T47D (cell line): ENCODE data around the gene MAD1L1.

Experiments used
- DNase-seq, 2 experiments: peaks; one replicate each; pipeline versions ENCODE4 v3.0.0 to v3.0.0-alpha.2; 2011 to 2012; ENCODE audit warnings: low read depth in 1 of 2, low spot score in 1 of 2
- JUND ChIP-seq: IDR thresholded peaks from 2 replicates; pipeline ENCODE4 v1.6.1; 2012; ENCODE audit warnings: low read depth
- in situ Hi-C: cut with HindIII; loops from 2 replicates; pipeline ENCODE4 v1.10.0; 2016; ENCODE audit warnings: low sequenced_read_pairs, low pct_unique_long_range_greater_than_20kb

MAD1L1 gene

GRCh38 chr7:2005786-2006185, 227.0 kb downstream of the MAD1L1 start:
- DNase-seq: no peak
- in situ Hi-C loops: no loop called here
- TF ChIP-seq JUND: no peak

- in situ Hi-C loops: no loop called here
- no peak for TF ChIP-seq JUND
- DNase-seq: no peak
These were observed 227.7 kb downstream of the MAD1L1 start for GRCh38 chr7:2004841-2005725.

GRCh38 chr7:2003931-2004812, 228.6 kb downstream of the MAD1L1 start:
- in situ Hi-C loops: no loop called here
- DNase-seq: no peak
- TF ChIP-seq JUND: no peak

- DNase-seq: no peak
- in situ Hi-C loops: no loop called here
- no peak for TF ChIP-seq JUND
These were observed 229.3 kb downstream of the MAD1L1 start for GRCh38 chr7:2003451-2003930.

- TF ChIP-seq JUND: no peak
- no peak for DNase-seq
These were observed 229.9 kb downstream of the MAD1L1 start for GRCh38 chr7:2002561-2003450.

GRCh38 chr7:2001601-2002442, 230.9 kb downstream of the MAD1L1 start:
- in situ Hi-C loops: no loop called here
- no peak for DNase-seq

More at GRCh38 chr7:2002561-2003450, 229.9 kb downstream of the MAD1L1 start:
- in situ Hi-C loops: no loop called here

GRCh38 chr7:2000746-2001321, 231.9 kb downstream of the MAD1L1 start:
- no peak for TF ChIP-seq JUND
- DNase-seq: no peak
- in situ Hi-C loops: no loop called here

More at GRCh38 chr7:2001601-2002442, 230.9 kb downstream of the MAD1L1 start:
- TF ChIP-seq JUND: no peak

- TF ChIP-seq JUND: no peak
- no peak for DNase-seq
- in situ Hi-C loops: no loop called here
These were observed 232.5 kb downstream of the MAD1L1 start for GRCh38 chr7:2000153-2000687.

GRCh38 chr7:1999278-1999984, 233.3 kb downstream of the MAD1L1 start:
- TF ChIP-seq JUND: no peak
- DNase-seq: no peak
- in situ Hi-C loops: no loop called here

GRCh38 chr7:1998146-1998545, 234.6 kb downstream of the MAD1L1 start:
- in situ Hi-C loops: no loop called here
- no peak for DNase-seq

More at GRCh38 chr7:1998146-1998545, 234.6 kb downstream of the MAD1L1 start:
- no peak for TF ChIP-seq JUND
